Dedifferentiated amniotic fluid mesenchymal stem cell (primary cell): ENCODE measurements around the gene ERVFRD-1.
"Not testable (repeated sequence)": the region's sequence is repeated elsewhere in the genome, so short reads cannot be mapped to it uniquely, and the experiment has no call there.

Experiments
- DNase-seq: peaks from one replicate; pipeline ENCODE4 v3.0.0-alpha.2; 2016; ENCODE audit errors: extremely low spot score

ERVFRD-1 gene

GRCh38 chr6:11128608-11129007 is 17.1 kb upstream of the ERVFRD-1 start:
- no peak for DNase-seq

DNA sequence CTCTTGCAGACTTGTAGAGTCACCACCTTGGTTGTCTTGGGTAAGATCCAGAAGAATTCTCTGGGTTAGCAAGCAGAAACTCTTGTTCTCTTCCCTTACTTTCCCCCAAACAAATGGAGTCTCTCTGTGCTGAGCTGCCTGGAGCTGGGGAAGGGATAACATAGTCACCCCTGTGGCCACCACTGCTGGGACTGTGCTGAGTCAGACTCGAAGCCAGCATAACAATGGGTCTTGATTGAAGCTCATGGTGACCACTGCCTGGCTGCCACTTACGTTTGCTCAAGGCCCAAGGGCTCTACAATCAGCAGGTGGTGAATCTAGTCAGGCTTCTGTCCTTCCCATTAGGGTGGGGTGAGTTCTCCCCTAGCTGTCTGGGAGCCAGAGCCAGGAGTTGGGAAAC is 15.4 kb upstream of the ERVFRD-1 start:
- DNase-seq: no peak

- DNase-seq: no peak
These were observed 12.5 kb upstream of the ERVFRD-1 start for GRCh38 chr6:11123978-11124377.

GRCh38 chr6:11122380-11122779 is 10.9 kb upstream of the ERVFRD-1 start:
- no peak for DNase-seq

GRCh38 chr6:11121851-11122250 is 10.3 kb upstream of the ERVFRD-1 start:
- no peak for DNase-seq

DNA sequence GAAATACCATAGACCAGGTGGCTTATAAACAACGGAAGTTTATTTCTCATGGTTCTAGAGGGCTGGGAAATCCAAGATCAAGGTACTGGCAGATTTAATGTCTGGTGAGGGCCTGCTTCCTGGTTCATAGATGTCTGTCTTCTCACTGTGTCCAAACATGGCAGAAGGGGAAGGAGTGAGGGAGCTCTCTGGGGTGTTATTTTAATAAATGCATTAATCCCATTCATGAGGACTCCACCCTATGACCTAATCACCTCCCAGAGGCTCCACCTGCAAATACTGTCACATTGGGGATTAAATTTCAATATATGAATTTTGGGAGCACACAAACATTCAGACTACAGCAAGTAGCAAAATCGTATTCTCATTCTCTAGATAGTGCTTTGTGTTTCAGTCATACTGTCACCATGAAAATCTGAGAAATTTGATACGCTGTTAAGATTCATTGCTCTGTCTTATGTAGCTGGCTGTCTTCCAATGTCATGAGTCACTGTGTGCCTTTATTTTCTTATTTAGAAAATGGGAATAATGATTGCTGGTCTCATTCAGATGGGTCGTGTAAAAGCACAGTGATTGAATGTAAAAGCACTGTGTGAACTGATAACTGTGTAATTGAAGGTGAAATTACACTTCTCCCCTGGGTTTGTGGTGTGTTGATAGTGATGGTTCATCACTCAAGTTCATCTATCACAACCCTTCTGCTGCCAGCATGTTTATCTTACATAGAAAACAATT is 8.9 kb upstream of the ERVFRD-1 start:
- DNase-seq: no peak

GRCh38 chr6:11115808-11116536 is 4.4 kb upstream of the ERVFRD-1 start:
- DNase-seq: not testable (repeated sequence)

GRCh38 chr6:11113038-11113437 is 1.5 kb upstream of the ERVFRD-1 start:
- no peak for DNase-seq

DNA sequence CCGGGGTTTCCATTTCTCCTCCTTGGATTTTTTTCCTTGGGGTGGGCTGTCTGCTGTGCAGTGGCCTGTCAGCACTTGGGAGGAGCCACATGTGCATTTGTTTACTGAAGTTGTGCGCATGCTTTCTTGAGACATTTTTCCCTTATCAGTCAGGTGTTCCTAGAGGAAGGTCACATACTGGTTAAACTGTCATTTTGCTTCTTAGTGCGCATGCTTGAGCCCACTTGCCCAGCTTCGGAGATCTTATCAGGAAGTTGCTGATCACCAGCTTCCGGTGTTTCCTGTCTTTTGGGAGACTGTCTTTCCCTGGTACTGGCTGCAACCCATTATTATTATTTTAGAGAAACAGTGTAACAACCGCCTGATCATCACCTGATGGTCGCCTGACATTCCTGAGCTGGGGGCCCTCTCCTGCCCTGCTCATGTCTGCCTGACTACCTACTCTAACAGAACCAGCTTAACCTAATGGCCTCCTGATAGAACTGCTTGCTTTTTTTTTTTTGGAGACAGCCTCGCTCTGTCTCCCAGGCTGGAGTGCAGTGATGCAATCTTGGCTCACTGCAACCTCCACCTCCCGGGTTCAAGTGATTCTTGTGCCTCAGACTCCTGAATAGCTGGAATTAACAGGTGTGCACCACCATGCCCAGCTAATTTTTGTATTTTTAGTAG is 378 bp upstream of the ERVFRD-1 start:
- no peak for DNase-seq

- DNase-seq: no peak
These were observed 2.8 kb downstream of the ERVFRD-1 start for GRCh38 chr6:11108726-11109125.

DNA sequence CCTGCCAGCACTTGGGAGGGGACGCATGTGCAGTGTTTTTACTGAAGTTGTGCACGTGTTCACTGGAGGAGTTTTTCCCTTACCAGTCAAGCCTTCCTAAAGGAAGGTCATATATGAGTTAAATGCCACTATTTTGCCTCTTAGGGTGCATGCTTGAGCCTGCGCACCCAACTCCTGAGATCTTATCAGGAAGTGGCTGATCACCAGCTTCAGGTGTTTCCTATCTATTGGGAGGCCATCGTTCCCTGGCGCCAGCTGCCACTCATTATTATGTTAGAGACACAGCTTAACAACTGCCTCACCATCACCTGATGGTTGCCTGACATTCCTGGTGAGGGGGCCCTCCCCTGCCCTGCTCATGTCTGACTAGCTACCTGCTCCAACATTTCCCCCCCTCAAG is 8.5 kb downstream of the ERVFRD-1 start:
- DNase-seq: no peak

DNA sequence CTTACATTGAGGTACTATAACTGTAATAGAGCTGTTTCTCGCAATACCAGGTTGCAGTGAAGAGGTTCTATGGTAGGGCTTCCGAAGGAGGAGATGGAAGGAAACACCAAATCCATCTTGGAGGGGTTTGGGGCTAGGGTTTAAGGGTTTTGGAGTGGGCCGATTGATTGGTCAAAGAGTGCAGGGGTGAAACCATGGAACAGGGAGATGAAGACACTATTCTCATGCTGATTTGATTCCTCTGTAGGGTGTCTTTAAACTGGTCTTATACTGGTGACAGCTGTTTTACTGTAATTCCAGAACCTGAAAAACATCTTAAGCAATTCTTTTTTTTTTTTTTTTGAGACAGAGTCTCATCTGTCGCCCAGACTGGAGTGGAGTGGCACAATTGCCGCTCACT is 10.1 kb downstream of the ERVFRD-1 start:
- no peak for DNase-seq

GRCh38 chr6:11098004-11098403 is 13.5 kb downstream of the ERVFRD-1 start:
- DNase-seq: no peak

- no peak for DNase-seq
These were observed 14.0 kb downstream of the ERVFRD-1 start for GRCh38 chr6:11097476-11097875.

DNA sequence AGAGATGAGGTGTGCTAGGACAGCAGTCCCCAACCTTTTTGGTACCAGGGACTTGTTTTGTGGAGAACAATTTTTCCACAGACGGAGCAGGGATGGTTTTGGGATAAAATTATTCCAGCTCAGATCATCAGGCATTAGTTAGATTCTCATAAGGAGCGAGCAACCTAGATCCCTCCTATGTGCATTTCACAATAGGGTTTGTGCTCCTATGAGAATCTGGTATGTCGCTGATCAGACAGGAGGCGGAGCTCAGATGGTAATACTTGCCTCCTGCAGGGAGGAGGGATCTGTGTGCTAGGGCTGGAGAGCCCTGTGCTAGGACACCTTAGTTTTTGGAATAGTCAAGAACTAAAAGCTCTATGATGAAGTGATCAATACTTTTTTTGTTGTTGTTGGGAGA is 15.4 kb downstream of the ERVFRD-1 start:
- DNase-seq: no peak

DNA sequence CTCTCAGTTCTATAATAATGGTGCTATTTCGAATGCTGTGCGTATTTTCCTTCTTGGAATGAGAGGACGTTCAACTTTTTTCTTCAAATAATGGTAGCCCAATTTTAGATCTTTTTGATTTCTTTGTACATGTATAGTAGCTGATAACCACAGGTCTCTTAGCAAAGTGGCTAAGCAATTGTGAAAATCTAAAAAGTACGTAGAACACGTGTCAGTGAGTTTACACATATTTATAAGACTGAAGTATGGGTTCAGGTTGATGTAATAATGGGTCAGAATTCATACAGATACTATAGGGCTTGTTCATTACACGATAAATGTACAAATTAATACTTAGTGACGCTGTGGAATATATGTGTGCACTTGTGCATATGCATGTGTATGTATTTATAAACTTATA is 16.6 kb downstream of the ERVFRD-1 start:
- DNase-seq: no peak

- DNase-seq: no peak
These were observed 17.1 kb downstream of the ERVFRD-1 start for GRCh38 chr6:11094411-11094851.

DNA sequence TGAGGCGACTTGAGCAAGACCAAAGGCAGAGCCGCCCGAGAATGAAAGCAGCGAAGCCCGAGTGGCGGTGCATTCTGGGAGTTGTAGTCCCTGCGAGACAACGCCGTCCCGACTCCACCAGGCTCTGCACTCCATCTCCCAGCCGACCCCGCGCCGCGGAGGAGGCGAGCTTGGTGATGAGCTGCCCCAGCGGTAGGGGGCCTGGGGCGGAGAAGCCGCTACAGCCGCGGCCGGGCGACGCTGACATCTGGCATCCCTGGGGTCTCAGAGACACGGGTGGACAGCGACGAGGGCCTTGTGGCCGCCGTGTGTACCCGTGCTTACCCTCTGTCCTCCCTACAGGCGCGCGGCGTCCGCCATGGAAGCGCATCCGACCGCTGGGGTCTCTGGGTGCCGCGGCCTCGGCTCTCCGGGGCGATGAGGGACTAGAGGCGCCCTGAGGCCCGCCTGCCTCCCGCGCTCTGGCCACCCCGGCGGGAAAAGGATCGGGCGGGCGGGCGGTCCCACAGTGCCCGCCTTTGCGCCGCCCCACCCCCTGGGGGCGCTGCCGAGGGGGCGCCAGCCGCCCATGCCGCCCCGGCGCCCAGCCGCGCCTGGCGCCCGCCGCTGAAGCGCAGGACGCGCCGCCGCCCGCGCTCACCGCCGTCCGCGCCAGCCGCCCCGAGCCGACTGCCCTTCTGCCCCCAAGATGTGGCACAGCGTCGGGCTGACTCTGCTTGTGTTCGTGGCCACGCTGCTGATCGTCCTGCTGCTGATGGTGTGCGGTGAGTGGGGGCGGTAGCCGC is 17.7 kb downstream of the ERVFRD-1 start, which contains the start of gene SMIM13:
SMIM13 (plus strand) TSS at position 209 of the 785 bp plus-strand sequence; CDS start at position 689, 480 bp downstream.
- DNase-seq: peak; percentile 98

GRCh38 chr6:11093376-11093625 is 18.2 kb downstream of the ERVFRD-1 start:
- no peak for DNase-seq

- DNase-seq: peak; percentile 25
These were observed 18.7 kb downstream of the ERVFRD-1 start for GRCh38 chr6:11092668-11093375.

- not testable (repeated sequence) for DNase-seq
These were observed 20.4 kb downstream of the ERVFRD-1 start for GRCh38 chr6:11091141-11091540.
